Measurements from ENCODE around the gene NSF. TPM values are rescaled to one million over a fixed set of nuclear protein-coding genes. Genes with fewer than 3 reads are reported as not detected.

NSF gene
- polyA plus RNA-seq, 2 of the 4 experiments (the other 2 are of a cell fraction), result 30.1 to 63.1 TPM

DNA sequence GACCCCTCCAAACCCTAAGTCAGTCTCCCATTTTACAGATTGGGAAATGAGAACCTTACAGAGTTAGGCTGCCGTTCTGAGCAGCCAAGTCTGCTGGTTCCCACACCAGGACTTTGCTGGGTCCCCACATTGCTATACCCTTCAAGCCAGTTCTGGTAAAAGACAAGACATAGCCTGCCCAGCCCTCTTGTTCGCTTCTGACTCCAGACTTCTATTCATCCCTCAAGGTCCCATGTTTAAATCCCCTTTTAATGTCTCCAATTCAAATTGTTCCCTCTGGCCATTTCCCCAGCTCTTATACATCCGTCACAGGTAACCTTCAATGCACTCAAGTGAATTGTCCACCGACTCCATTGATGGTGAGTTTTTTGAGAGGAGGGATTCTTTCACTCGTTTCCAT, 197.8 kb downstream of the NSF start:
- H3K9me3 ChIP-seq, result no peaks in the 10 kb centered on the region
- FAIRE-seq (no peak), ATAC-seq (no peak), DNase-seq (ENCODE audit: low read depth in 1 of 2, low spot score in 1 of 2) (no peak)
- H3K27ac ChIP-seq, result no peak overlapping the region
- H3K4me1 ChIP-seq, result no peaks in the 10 kb centered on the region
- ChIA-PET CTCF (interaction anchor here (0.9 to 5.5 kb wide), 5 partner anchors 10 to 54 kb away, joined by 4 to 33 read pairs (median 6); no protein-coding TSS in a partner anchor), POLR2A (no interaction called here)
- no peak overlapping the region for H3K4me3 ChIP-seq
- WGBS (ENCODE audit: missing lambda C conversion rate), result 83% methylated on average over 5 of the region's 5 CpGs
- TF ChIP-seq CEBPB (IDR thresholded peaks at IDR 0.05) (no peak), RARB (CRISPR knock-in tag; IDR thresholded peaks at IDR 0.05) (no peak), CHD4 (IDR thresholded peaks at IDR 0.05; ENCODE audit: borderline replicate concordance) (no peak), MAFK (IDR thresholded peaks at IDR 0.05; ENCODE audit: partially characterized antibody) (no peak), CHD2 (IDR thresholded peaks at IDR 0.05; ENCODE audit: low read length, partially characterized antibody) (no peak), NFE2L2 (conservative IDR thresholded peaks at IDR 0.05; ENCODE audit: low read length) (no peak), PHF8 (IDR thresholded peaks at IDR 0.05; ENCODE audit: borderline replicate concordance, low read depth) (no peak), GATA3 (IDR thresholded peaks at IDR 0.05; ENCODE audit: borderline replicate concordance) (no peak), MAZ (IDR thresholded peaks at IDR 0.05; ENCODE audit: borderline replicate concordance, low read depth, low read length) (no peak), NPAS2 (CRISPR knock-in tag; IDR thresholded peaks at IDR 0.05; ENCODE audit: borderline replicate concordance) (no peak), BHLHE40 (IDR thresholded peaks at IDR 0.05; ENCODE audit: low read depth, low read length) (no peak), ZNF302 (CRISPR knock-in tag; IDR thresholded peaks at IDR 0.05) (no peak), ZSCAN20 (CRISPR knock-in tag; IDR thresholded peaks at IDR 0.05) (no peak)
- TF ChIP-seq, protein P1, sequence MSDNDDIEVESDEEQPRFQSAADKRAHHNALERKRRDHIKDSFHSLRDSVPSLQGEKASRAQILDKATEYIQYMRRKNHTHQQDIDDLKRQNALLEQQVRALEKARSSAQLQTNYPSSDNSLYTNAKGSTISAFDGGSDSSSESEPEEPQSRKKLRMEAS (IDR thresholded peaks at IDR 0.05), result no peak
- no peak overlapping the region for H3K4me2 ChIP-seq

DNA sequence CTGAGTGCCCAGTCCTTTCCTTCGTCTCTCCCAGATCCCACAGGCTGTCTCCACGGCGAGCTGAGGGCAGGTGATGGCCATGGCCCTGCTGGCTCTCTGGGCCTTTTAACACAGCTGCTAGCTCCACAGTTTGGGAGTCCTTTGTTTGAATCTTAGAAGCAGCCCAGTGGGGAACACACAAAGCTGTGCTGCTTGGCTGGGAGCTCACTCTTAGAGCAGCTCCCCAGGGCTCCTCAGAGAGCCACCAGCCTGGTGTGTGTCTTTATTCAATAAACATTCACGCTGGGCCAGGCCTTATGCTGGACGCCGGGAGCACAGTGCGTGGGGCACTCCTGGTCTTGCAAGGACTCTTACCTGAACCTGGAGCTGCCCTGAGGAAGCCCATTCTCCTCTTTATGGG, 198.3 kb downstream of the NSF start:
- 77% methylated on average over 7 of the region's 7 CpGs for WGBS (ENCODE audit: missing lambda C conversion rate)
- ChIA-PET CTCF (interaction anchor here (0.6 to 5.5 kb wide), 7 partner anchors 10 to 657 kb away, joined by 3 to 33 read pairs (median 5); no protein-coding TSS in a partner anchor), POLR2A (no interaction called here)
- ATAC-seq (no peak), FAIRE-seq (no peak), DNase-seq (ENCODE audit: low read depth in 1 of 2, low spot score in 1 of 2) (no peak)
- no peak overlapping the region for H3K27ac ChIP-seq
- H3K4me2 ChIP-seq, result no peak overlapping the region
- TF ChIP-seq, protein P2, sequence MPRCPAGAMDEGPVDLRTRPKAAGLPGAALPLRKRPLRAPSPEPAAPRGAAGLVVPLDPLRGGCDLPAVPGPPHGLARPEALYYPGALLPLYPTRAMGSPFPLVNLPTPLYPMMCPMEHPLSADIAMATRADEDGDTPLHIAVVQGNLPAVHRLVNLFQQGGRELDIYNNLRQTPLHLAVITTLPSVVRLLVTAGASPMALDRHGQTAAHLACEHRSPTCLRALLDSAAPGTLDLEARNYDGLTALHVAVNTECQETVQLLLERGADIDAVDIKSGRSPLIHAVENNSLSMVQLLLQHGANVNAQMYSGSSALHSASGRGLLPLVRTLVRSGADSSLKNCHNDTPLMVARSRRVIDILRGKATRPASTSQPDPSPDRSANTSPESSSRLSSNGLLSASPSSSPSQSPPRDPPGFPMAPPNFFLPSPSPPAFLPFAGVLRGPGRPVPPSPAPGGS (IDR thresholded peaks at IDR 0.05), result no peak
- TF ChIP-seq RNF2 (IDR thresholded peaks at IDR 0.05; ENCODE audit: borderline replicate concordance, low read depth), result no peak
- TF ChIP-seq, protein P3, sequence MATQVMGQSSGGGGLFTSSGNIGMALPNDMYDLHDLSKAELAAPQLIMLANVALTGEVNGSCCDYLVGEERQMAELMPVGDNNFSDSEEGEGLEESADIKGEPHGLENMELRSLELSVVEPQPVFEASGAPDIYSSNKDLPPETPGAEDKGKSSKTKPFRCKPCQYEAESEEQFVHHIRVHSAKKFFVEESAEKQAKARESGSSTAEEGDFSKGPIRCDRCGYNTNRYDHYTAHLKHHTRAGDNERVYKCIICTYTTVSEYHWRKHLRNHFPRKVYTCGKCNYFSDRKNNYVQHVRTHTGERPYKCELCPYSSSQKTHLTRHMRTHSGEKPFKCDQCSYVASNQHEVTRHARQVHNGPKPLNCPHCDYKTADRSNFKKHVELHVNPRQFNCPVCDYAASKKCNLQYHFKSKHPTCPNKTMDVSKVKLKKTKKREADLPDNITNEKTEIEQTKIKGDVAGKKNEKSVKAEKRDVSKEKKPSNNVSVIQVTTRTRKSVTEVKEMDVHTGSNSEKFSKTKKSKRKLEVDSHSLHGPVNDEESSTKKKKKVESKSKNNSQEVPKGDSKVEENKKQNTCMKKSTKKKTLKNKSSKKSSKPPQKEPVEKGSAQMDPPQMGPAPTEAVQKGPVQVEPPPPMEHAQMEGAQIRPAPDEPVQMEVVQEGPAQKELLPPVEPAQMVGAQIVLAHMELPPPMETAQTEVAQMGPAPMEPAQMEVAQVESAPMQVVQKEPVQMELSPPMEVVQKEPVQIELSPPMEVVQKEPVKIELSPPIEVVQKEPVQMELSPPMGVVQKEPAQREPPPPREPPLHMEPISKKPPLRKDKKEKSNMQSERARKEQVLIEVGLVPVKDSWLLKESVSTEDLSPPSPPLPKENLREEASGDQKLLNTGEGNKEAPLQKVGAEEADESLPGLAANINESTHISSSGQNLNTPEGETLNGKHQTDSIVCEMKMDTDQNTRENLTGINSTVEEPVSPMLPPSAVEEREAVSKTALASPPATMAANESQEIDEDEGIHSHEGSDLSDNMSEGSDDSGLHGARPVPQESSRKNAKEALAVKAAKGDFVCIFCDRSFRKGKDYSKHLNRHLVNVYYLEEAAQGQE (IDR thresholded peaks at IDR 0.05), result no peak
- no peak for TF ChIP-seq TP53 (CRISPR knock-in tag; IDR thresholded peaks at IDR 0.05)
- TF ChIP-seq JUNB (IDR thresholded peaks at IDR 0.05), result no peak
- no peak for TF ChIP-seq POLR2AphosphoS2 (conservative IDR thresholded peaks at IDR 0.05; ENCODE audit: low read length)
- no peak for TF ChIP-seq EP300 (IDR thresholded peaks at IDR 0.05)
- no peak overlapping the region for H3K4me3 ChIP-seq
- H3K9me3 ChIP-seq, result no peaks in the 10 kb centered on the region
- H3K4me1 ChIP-seq, result no peaks in the 10 kb centered on the region
